Activated CD4-positive, alpha-beta T cell treated with anti-CD3 and anti-CD28 coated beads, Interleukin-2, amount 50 U/mL, for 48 hours (primary cell): ENCODE measurements around the gene MFNG.

Experiments
- DNase-seq, 2 experiments: peaks; one replicate each; pipeline ENCODE4 v3.0.0-alpha.2; 2020

MFNG gene

GRCh38 chr22:37511395-37512104 lies 25.4 kb upstream of the MFNG start:
- no peak for DNase-seq

- DNase-seq: no peak
These were observed 23.9 kb upstream of the MFNG start for GRCh38 chr22:37510091-37510490.

GRCh38 chr22:37509059-37509860 lies 23.1 kb upstream of the MFNG start:
- DNase-seq: no peak

GRCh38 chr22:37508431-37508992 lies 22.3 kb upstream of the MFNG start:
- DNase-seq: no peak

GRCh38 chr22:37507731-37508130 lies 21.5 kb upstream of the MFNG start:
- no peak for DNase-seq

GRCh38 chr22:37505989-37506388 lies 19.8 kb upstream of the MFNG start:
- DNase-seq: no peak

- no peak for DNase-seq
These were observed 19.4 kb upstream of the MFNG start for GRCh38 chr22:37505565-37505964.

- no peak for DNase-seq
These were observed 18.8 kb upstream of the MFNG start for GRCh38 chr22:37504964-37505363.

- DNase-seq: no peak
These were observed 17.7 kb upstream of the MFNG start for GRCh38 chr22:37503850-37504249.

- DNase-seq: no peak
These were observed 17.0 kb upstream of the MFNG start for GRCh38 chr22:37503183-37503683.

GRCh38 chr22:37502342-37503182 lies 16.4 kb upstream of the MFNG start:
- DNase-seq: no peak

GRCh38 chr22:37501610-37502341 lies 15.6 kb upstream of the MFNG start:
- no peak for DNase-seq

- DNase-seq: no peak
These were observed 14.8 kb upstream of the MFNG start for GRCh38 chr22:37500745-37501609.

GRCh38 chr22:37499789-37500540 lies 13.8 kb upstream of the MFNG start:
- DNase-seq: no peak

GRCh38 chr22:37499027-37499707 lies 13.0 kb upstream of the MFNG start:
- no peak for DNase-seq

- DNase-seq: peak; percentile 74 to 78
These were observed 12.2 kb upstream of the MFNG start for GRCh38 chr22:37498289-37498909.

GRCh38 chr22:37497062-37497599 lies 10.9 kb upstream of the MFNG start:
- DNase-seq: no peak

GRCh38 chr22:37496651-37497050 lies 10.5 kb upstream of the MFNG start:
- DNase-seq: no peak

- no peak for DNase-seq
These were observed 7.8 kb upstream of the MFNG start for GRCh38 chr22:37493979-37494378.
